ENCODE data around the gene SRSF3.

DNA sequence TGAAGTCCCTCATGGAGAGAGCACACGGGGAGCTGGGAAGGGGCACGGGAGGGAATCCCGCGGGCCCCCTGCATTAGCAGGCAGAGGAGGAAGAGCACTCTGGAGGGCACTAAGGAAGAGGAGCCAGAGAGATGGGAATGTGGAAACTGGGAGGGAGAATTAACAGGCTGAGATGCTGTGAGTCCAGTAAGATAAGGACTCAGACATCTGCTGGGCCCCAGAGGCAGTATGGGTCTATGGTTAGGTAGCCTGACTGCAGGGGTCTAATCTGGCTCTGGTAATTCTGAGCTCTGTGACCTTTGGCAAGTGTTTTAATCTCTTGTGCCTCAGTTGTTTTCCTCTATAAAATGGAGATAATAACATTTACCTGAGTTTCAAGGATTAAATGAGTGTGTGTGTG lies 15.7 kb upstream of the SRSF3 start:
- TF ChIP-seq, protein P1, sequence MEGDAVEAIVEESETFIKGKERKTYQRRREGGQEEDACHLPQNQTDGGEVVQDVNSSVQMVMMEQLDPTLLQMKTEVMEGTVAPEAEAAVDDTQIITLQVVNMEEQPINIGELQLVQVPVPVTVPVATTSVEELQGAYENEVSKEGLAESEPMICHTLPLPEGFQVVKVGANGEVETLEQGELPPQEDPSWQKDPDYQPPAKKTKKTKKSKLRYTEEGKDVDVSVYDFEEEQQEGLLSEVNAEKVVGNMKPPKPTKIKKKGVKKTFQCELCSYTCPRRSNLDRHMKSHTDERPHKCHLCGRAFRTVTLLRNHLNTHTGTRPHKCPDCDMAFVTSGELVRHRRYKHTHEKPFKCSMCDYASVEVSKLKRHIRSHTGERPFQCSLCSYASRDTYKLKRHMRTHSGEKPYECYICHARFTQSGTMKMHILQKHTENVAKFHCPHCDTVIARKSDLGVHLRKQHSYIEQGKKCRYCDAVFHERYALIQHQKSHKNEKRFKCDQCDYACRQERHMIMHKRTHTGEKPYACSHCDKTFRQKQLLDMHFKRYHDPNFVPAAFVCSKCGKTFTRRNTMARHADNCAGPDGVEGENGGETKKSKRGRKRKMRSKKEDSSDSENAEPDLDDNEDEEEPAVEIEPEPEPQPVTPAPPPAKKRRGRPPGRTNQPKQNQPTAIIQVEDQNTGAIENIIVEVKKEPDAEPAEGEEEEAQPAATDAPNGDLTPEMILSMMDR (IDR thresholded peaks at IDR 0.05) = no peak
- no peak for TF ChIP-seq POLR2A (IDR thresholded peaks at IDR 0.05)
